ENCODE results near the gene TMEM38A. TPM values are rescaled to one million over a fixed set of nuclear protein-coding genes. Genes with fewer than 3 reads are reported as not detected.

Gene TMEM38A
- total and polyA plus RNA-seq, 9 of the 15 experiments (the other 6 are each of a cell fraction or from before 2014, with no cell fraction given): 0.35 to 2.1 (median 1.2) TPM

DNA sequence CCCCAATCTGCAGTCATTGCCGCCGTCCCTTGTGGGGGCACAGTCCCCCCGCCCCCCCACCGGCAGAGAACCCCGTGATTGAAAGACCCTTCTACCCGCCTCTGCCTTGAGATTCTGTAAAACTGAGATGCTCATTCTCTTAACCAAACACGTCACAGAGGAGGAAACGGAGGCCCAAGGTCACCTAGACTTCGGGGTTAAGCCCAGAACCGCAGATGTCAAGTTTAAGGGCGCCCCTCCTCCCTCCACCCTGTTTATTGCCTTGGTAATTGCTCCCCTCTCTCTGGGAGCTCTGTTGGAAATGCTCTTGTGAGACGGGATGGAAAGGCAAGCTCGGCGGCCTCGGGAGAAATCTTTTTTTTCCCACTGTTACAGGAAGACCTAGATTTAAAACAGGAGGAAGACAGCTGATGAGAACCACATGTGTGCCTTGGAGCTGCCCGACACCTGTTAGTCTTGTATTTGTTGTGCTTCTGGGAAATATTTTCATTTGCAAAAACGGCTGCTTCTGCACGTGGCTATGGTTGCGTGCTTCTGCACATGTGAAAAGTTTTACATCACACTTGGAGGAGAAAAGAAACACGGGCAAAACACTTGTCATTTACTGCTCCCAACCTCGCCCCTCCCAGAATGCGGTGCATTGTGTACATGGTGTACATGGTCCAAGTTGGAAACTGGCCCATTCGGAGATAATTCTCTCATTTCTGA, 31.8 kb upstream of the TMEM38A start (continued):
- no peak for TF ChIP-seq ZBTB40 (IDR thresholded peaks at IDR 0.05)
- TF ChIP-seq ZBTB40 (CRISPR knock-in tag; IDR thresholded peaks at IDR 0.05): no peak
- TF ChIP-seq RB1 (IDR thresholded peaks at IDR 0.05; ENCODE audit: low read depth): 0 out of 2 replicates have a peak, but pooled peaks have one; percentile 5
- peak; percentile 40 for TF ChIP-seq BHLHE40 (IDR thresholded peaks at IDR 0.05; ENCODE audit: low read length)
- no peak for TF ChIP-seq MAFK (IDR thresholded peaks at IDR 0.05; ENCODE audit: low read length)
- no peak for TF ChIP-seq PHF8 (IDR thresholded peaks at IDR 0.05; ENCODE audit: borderline replicate concordance, low read length)
- TF ChIP-seq HOMEZ (CRISPR knock-in tag; IDR thresholded peaks at IDR 0.05): no peak
- peak; percentile 74 for TF ChIP-seq MAX (CRISPR knock-in tag; IDR thresholded peaks at IDR 0.05)
- 0 out of 2 replicates have a peak, but pooled peaks have one; percentile 9 for TF ChIP-seq ZNF740 (CRISPR knock-in tag; IDR thresholded peaks at IDR 0.05)
- peak in 1 of 2 experiments; percentile 55; a peak in 1 of 4 replicates for TF ChIP-seq ZNF740 (tag; IDR thresholded peaks at IDR 0.05)
- TF ChIP-seq MYC (IDR thresholded peaks at IDR 0.05; ENCODE audit: low read depth, low read length): peak; percentile 47; the same call in 1 of the 2 replicates
- no peak for TF ChIP-seq MYC (CRISPR knock-in tag; IDR thresholded peaks at IDR 0.05; ENCODE audit: borderline replicate concordance, low read depth)
- peak in 1 of 2 experiments; percentile 18; a peak in 1 of 4 replicates for TF ChIP-seq KDM1A (IDR thresholded peaks at IDR 0.05)
- no peak for TF ChIP-seq CHD4 (IDR thresholded peaks at IDR 0.05; ENCODE audit: insufficient read depth, insufficient replicate concordance, low read depth, low read length, poor library complexity, severe bottlenecking)
- TF ChIP-seq FOXP1 (CRISPR knock-in tag; IDR thresholded peaks at IDR 0.05): no peak
- TF ChIP-seq NEUROD1 (IDR thresholded peaks at IDR 0.05; ENCODE audit: borderline replicate concordance, low read depth, low read length, partially characterized antibody): no peak
